Thyroid gland (tissue), 4 donors: ENCODE data around the gene RNGTT. TPM values are rescaled to one million over a fixed set of nuclear protein-coding genes. Genes with fewer than 3 reads are reported as not detected.

Experiments used
- DNase-seq, 2 donors: peaks; one replicate each; pipeline ENCODE4 v3.0.0-alpha.2; 2019
- H3K27ac ChIP-seq, 3 donors: fragments of 200-600 bp; sonication (generic); 1 replicate in 2 of 3; 2 replicates in 1 of 3; pipeline ENCODE4 v1.5.1; 2016 to 2019; ENCODE audit warnings: mild to moderate bottlenecking in 1 of 3, moderate library complexity in 1 of 3
- H3K27me3 ChIP-seq: fragments of 200-600 bp; sonication (generic); one replicate; pipeline ENCODE4 v1.5.1; 2019
- H3K36me3 ChIP-seq, 2 donors: fragments of 200-600 bp; sonication (generic); one replicate each; pipeline ENCODE4 v1.5.1; 2016 to 2019
- H3K4me1 ChIP-seq, 2 donors: fragments of 200-600 bp; sonication (generic); one replicate each; pipeline ENCODE4 v1.5.1; 2017 to 2019
- H3K4me3 ChIP-seq, 3 donors: fragments of 200-600 bp; sonication (generic); replicated peaks in 1 of 3; 1 replicate in 2 of 3; 2 replicates in 1 of 3; pipeline ENCODE4 v1.5.1; 2016; ENCODE audit warnings: mild to moderate bottlenecking in 1 of 3
- H3K9me3 ChIP-seq: fragments of 200-600 bp; sonication (generic); one replicate; pipeline ENCODE4 v1.5.1; 2017
- CTCF ChIP-seq, 6 experiments: fragments of 200-600 bp in 3 of 6; fragments of 450-650 bp in 3 of 6; sonication (generic) in 3 of 6; IDR thresholded peaks; one replicate each; pipeline ENCODE4 v1.5.1; 2016 to 2019; ENCODE audit warnings: antibody characterized with exemption in 6 of 6, mild to moderate bottlenecking in 2 of 6, inconsistent platforms in 1 of 6, moderate library complexity in 1 of 6
- POLR2A ChIP-seq, 2 donors: fragments of 450-650 bp; IDR thresholded peaks; one replicate each; pipeline ENCODE4 v1.6.1; 2017; ENCODE audit warnings: antibody characterized with exemption in 2 of 2, mild to moderate bottlenecking in 2 of 2, moderate library complexity in 1 of 2
- WGBS, 2 donors: methylation state at CpG; one replicate each; pipeline ENCODE4 v1.1.5; 2017; 5-methylcytosine and 5-hydroxymethylcytosine counted together
- intact Hi-C: fragments of 100-400 bp; cut with DNase I; formaldehyde crosslinking; loops from one replicate; pipeline ENCODE4 v1.15.1; 2023
- total RNA-seq, 4 donors: library from RNA; depleted of rRNA; stranded (reverse); fragments of >200 nt; gene quantifications; one replicate each; pipeline ENCODE4 v1.2.3, GENCODE V29; 2016

Gene RNGTT
- total RNA-seq, 4 donors from 2014 or later = 19.1 to 31.4 (median 24.8) TPM

- TF ChIP-seq CTCF (IDR thresholded peaks at IDR 0.05) (peak in 4 of 6 experiments; percentile 48 to 73 (median 69)), POLR2A (IDR thresholded peaks at IDR 0.05) (no peak)
- H3K27ac ChIP-seq = no peak overlapping the region
- H3K4me3 ChIP-seq = no peak overlapping the region
- 0 to 2% methylated on average over 1 of the region's 1 CpG for WGBS, 2 donors
- no peaks in the 10 kb centered on the region for H3K36me3 ChIP-seq
- H3K27me3 ChIP-seq = no peaks in the 10 kb centered on the region
- no peaks in the 10 kb centered on the region for H3K9me3 ChIP-seq
- no peaks in the 10 kb centered on the region for H3K4me1 ChIP-seq
- peak; percentile 12 to 28 for DNase-seq
- intact Hi-C loops = loop anchor here (10.0 kb wide), 1 partner anchor 936 kb away; no protein-coding TSS in a partner anchor
Observed at GRCh38 chr6:88870717-88871330, 92.6 kb downstream of the RNGTT start.

- Histone ChIP-seq H3K27me3 (no peaks in the 10 kb centered on the region), H3K4me1 (no peaks in the 10 kb centered on the region), H3K4me3 (no peak overlapping the region), H3K9me3 (no peaks in the 10 kb centered on the region), H3K27ac (no peak overlapping the region), H3K36me3 (no peaks in the 10 kb centered on the region)
- TF ChIP-seq CTCF (IDR thresholded peaks at IDR 0.05) (no peak), POLR2A (IDR thresholded peaks at IDR 0.05) (no peak)
- intact Hi-C loops = loop anchor here (10.0 kb wide), 1 partner anchor 935 kb away; no protein-coding TSS in a partner anchor
- 95 to 98% methylated on average over 1 of the region's 1 CpG for WGBS, 2 donors
- DNase-seq = no peak
Observed at GRCh38 chr6:88869263-88870020, 94.0 kb downstream of the RNGTT start.

GRCh38 chr6:88867841-88868731 lies 95.3 kb downstream of the RNGTT start:
- Histone ChIP-seq H3K4me1 (no peaks in the 10 kb centered on the region), H3K27ac (no peak overlapping the region), H3K27me3 (no peaks in the 10 kb centered on the region), H3K4me3 (no peak overlapping the region), H3K36me3 (no peaks in the 10 kb centered on the region), H3K9me3 (no peaks in the 10 kb centered on the region)
- TF ChIP-seq POLR2A (IDR thresholded peaks at IDR 0.05) (no peak), CTCF (IDR thresholded peaks at IDR 0.05) (no peak)
- no peak for DNase-seq
- WGBS, 2 donors = 88 to 89% methylated on average over 2 of the region's 2 CpGs
- intact Hi-C loops = no loop called here

- Histone ChIP-seq H3K27me3 (no peaks in the 10 kb centered on the region), H3K27ac (no peak overlapping the region), H3K4me3 (no peak overlapping the region), H3K4me1 (no peaks in the 10 kb centered on the region), H3K9me3 (no peaks in the 10 kb centered on the region), H3K36me3 (no peaks in the 10 kb centered on the region)
- 97 to 98% methylated on average over 2 of the region's 2 CpGs for WGBS, 2 donors
- no peak for TF ChIP-seq POLR2A (IDR thresholded peaks at IDR 0.05)
- TF ChIP-seq CTCF (IDR thresholded peaks at IDR 0.05) = no peak
- DNase-seq = no peak
- intact Hi-C loops = no loop called here
Observed at GRCh38 chr6:88866856-88867255, 96.6 kb downstream of the RNGTT start.
